Hematopoietic multipotent progenitor cell treated with erythropoietin and hydrocortisone succinate and interleukin-3 and kit ligand, for 17 days (in vitro differentiated cells): Measurements from ENCODE around the gene KRT33A.

Experiments
- DNase-seq: peaks from one replicate; pipeline ENCODE4 v3.0.0-alpha.2; 2015; ENCODE audit warnings: low spot score

The KRT33A gene

GRCh38 chr17:41301916-41302901 is 48.4 kb downstream of the KRT33A start, which contains the start of gene KRTAP29-1:
KRTAP29-1 (minus strand) TSS chr17:41302851; CDS start chr17:41302851, 0 bp downstream.
- DNase-seq = no peak

GRCh38 chr17:41301204-41301790 is 49.3 kb downstream of the KRT33A start:
- DNase-seq = no peak

- no peak for DNase-seq
Measured at GRCh38 chr17:41298458-41299135, 52.0 kb downstream of the KRT33A start.

GRCh38 chr17:41296846-41297245 is 53.8 kb downstream of the KRT33A start:
- no peak for DNase-seq
